ENCODE data around the gene ACSL3. TPM values are rescaled to one million over a fixed set of nuclear protein-coding genes. Genes with fewer than 3 reads are reported as not detected.

Gene ACSL3
- total RNA-seq, 1 donor from 2014 or later = 87.0 TPM

- Mint-ChIP-seq H3K9me3 (ENCODE audit: unreplicated experiment) (no peaks in the 10 kb centered on the region), H3K27me3 (ENCODE audit: unreplicated experiment) (no peaks in the 10 kb centered on the region), H3K27ac (ENCODE audit: unreplicated experiment) (no peak overlapping the region), H3K36me3 (ENCODE audit: unreplicated experiment) (no peaks in the 10 kb centered on the region), H3K4me3 (ENCODE audit: unreplicated experiment) (no peak overlapping the region), H3K4me1 (ENCODE audit: low read depth, unreplicated experiment) (peaks cover 15% of the 10 kb centered on the region)
- TF ChIP-seq CTCF (IDR thresholded peaks at IDR 0.05; ENCODE audit: partially characterized antibody, unreplicated experiment) = no peak
- DNase-seq = no peak
Observed at GRCh38 chr2:222875482-222875881, 14.6 kb downstream of the ACSL3 start.

GRCh38 chr2:222876947-222877346 lies 16.1 kb downstream of the ACSL3 start:
- no peak for DNase-seq
- Mint-ChIP-seq H3K4me3 (ENCODE audit: unreplicated experiment) (no peak overlapping the region), H3K9me3 (ENCODE audit: unreplicated experiment) (no peaks in the 10 kb centered on the region), H3K27ac (ENCODE audit: unreplicated experiment) (no peak overlapping the region), H3K36me3 (ENCODE audit: unreplicated experiment) (no peaks in the 10 kb centered on the region), H3K27me3 (ENCODE audit: unreplicated experiment) (no peaks in the 10 kb centered on the region), H3K4me1 (ENCODE audit: low read depth, unreplicated experiment) (peaks cover 15% of the 10 kb centered on the region)
- TF ChIP-seq CTCF (IDR thresholded peaks at IDR 0.05; ENCODE audit: partially characterized antibody, unreplicated experiment) = no peak

- Mint-ChIP-seq H3K4me3 (ENCODE audit: unreplicated experiment) (no peak overlapping the region), H3K4me1 (ENCODE audit: low read depth, unreplicated experiment) (peaks cover 15% of the 10 kb centered on the region), H3K9me3 (ENCODE audit: unreplicated experiment) (no peaks in the 10 kb centered on the region), H3K27ac (ENCODE audit: unreplicated experiment) (no peak overlapping the region), H3K36me3 (ENCODE audit: unreplicated experiment) (no peaks in the 10 kb centered on the region), H3K27me3 (ENCODE audit: unreplicated experiment) (no peaks in the 10 kb centered on the region)
- no peak for TF ChIP-seq CTCF (IDR thresholded peaks at IDR 0.05; ENCODE audit: partially characterized antibody, unreplicated experiment)
- no peak for DNase-seq
Observed at GRCh38 chr2:222877556-222878300, 16.9 kb downstream of the ACSL3 start.

GRCh38 chr2:222878301-222878876 lies 17.6 kb downstream of the ACSL3 start:
- no peak for TF ChIP-seq CTCF (IDR thresholded peaks at IDR 0.05; ENCODE audit: partially characterized antibody, unreplicated experiment)
- no peak overlapping the region for H3K4me3 Mint-ChIP-seq (ENCODE audit: unreplicated experiment)
- no peak for DNase-seq
- no peak overlapping the region for H3K27ac Mint-ChIP-seq (ENCODE audit: unreplicated experiment)
- H3K27me3 Mint-ChIP-seq (ENCODE audit: unreplicated experiment) = no peaks in the 10 kb centered on the region
- H3K9me3 Mint-ChIP-seq (ENCODE audit: unreplicated experiment) = no peaks in the 10 kb centered on the region
- H3K4me1 Mint-ChIP-seq (ENCODE audit: low read depth, unreplicated experiment) = peaks cover 15% of the 10 kb centered on the region
- H3K36me3 Mint-ChIP-seq (ENCODE audit: unreplicated experiment) = no peaks in the 10 kb centered on the region

Measured in glutamatergic neuron (in vitro differentiated cells).